ENCODE data around the gene ARHGAP29.
"Not testable (repeated sequence)": the region's sequence is repeated elsewhere in the genome, so short reads cannot be mapped to it uniquely, and the experiment has no call there.

Gene ARHGAP29

GRCh38 chr1:94199398-94199797 is 38.0 kb downstream of the ARHGAP29 start:
- DNase-seq, result no peak
- in situ Hi-C loops (cut with MboI; ENCODE audit: low pct_unique_long_range_greater_than_20kb, low sequenced_read_pairs), result no loop called here

GRCh38 chr1:94194079-94194865 is 43.1 kb downstream of the ARHGAP29 start:
- no peak for DNase-seq
- in situ Hi-C loops (cut with MboI; ENCODE audit: low pct_unique_long_range_greater_than_20kb, low sequenced_read_pairs), result no loop called here

GRCh38 chr1:94193128-94193527 is 44.3 kb downstream of the ARHGAP29 start:
- in situ Hi-C loops (cut with MboI; ENCODE audit: low pct_unique_long_range_greater_than_20kb, low sequenced_read_pairs), result no loop called here
- DNase-seq, result no peak

- DNase-seq, result no peak
- in situ Hi-C loops (cut with MboI; ENCODE audit: low pct_unique_long_range_greater_than_20kb, low sequenced_read_pairs), result no loop called here
Measured at GRCh38 chr1:94191216-94191615, 46.2 kb downstream of the ARHGAP29 start.

- DNase-seq, result no peak
- in situ Hi-C loops (cut with MboI; ENCODE audit: low pct_unique_long_range_greater_than_20kb, low sequenced_read_pairs), result no loop called here
Measured at GRCh38 chr1:94186946-94187345, 50.4 kb downstream of the ARHGAP29 start.

GRCh38 chr1:94183197-94183815 is 54.1 kb downstream of the ARHGAP29 start:
- in situ Hi-C loops (cut with MboI; ENCODE audit: low pct_unique_long_range_greater_than_20kb, low sequenced_read_pairs), result no loop called here
- no peak for DNase-seq

GRCh38 chr1:94182191-94182590 is 55.2 kb downstream of the ARHGAP29 start:
- DNase-seq, result no peak
- in situ Hi-C loops (cut with MboI; ENCODE audit: low pct_unique_long_range_greater_than_20kb, low sequenced_read_pairs), result no loop called here

- in situ Hi-C loops (cut with MboI; ENCODE audit: low pct_unique_long_range_greater_than_20kb, low sequenced_read_pairs), result no loop called here
- no peak for DNase-seq
Measured at GRCh38 chr1:94180650-94181049, 56.7 kb downstream of the ARHGAP29 start.

- no peak for DNase-seq
- in situ Hi-C loops (cut with MboI; ENCODE audit: low pct_unique_long_range_greater_than_20kb, low sequenced_read_pairs), result no loop called here
Measured at GRCh38 chr1:94178901-94179300, 58.5 kb downstream of the ARHGAP29 start.

- no peak for DNase-seq
- in situ Hi-C loops (cut with MboI; ENCODE audit: low pct_unique_long_range_greater_than_20kb, low sequenced_read_pairs), result no loop called here
Measured at GRCh38 chr1:94169126-94169525, 68.3 kb downstream of the ARHGAP29 start.

- no peak for DNase-seq
- in situ Hi-C loops (cut with MboI; ENCODE audit: low pct_unique_long_range_greater_than_20kb, low sequenced_read_pairs), result no loop called here
Measured at GRCh38 chr1:94165843-94166242, 71.5 kb downstream of the ARHGAP29 start.

GRCh38 chr1:94164885-94165284 is 72.5 kb downstream of the ARHGAP29 start:
- in situ Hi-C loops (cut with MboI; ENCODE audit: low pct_unique_long_range_greater_than_20kb, low sequenced_read_pairs), result not testable (repeated sequence)

GRCh38 chr1:94164121-94164520 is 73.3 kb downstream of the ARHGAP29 start:
- DNase-seq; in situ Hi-C loops (cut with MboI; ENCODE audit: low pct_unique_long_range_greater_than_20kb, low sequenced_read_pairs): not testable (repeated sequence)

More at GRCh38 chr1:94164885-94165284, 72.5 kb downstream of the ARHGAP29 start:
- DNase-seq, result not testable (repeated sequence)

- in situ Hi-C loops (cut with MboI; ENCODE audit: low pct_unique_long_range_greater_than_20kb, low sequenced_read_pairs); DNase-seq: not testable (repeated sequence)
Measured at GRCh38 chr1:94163249-94163648, 74.1 kb downstream of the ARHGAP29 start.

- no peak for DNase-seq
- in situ Hi-C loops (cut with MboI; ENCODE audit: low pct_unique_long_range_greater_than_20kb, low sequenced_read_pairs), result no loop called here
Measured at GRCh38 chr1:94160811-94161210, 76.6 kb downstream of the ARHGAP29 start.

GRCh38 chr1:94156096-94156625 is 81.2 kb downstream of the ARHGAP29 start:
- DNase-seq, result no peak
- in situ Hi-C loops (cut with MboI; ENCODE audit: low pct_unique_long_range_greater_than_20kb, low sequenced_read_pairs), result no loop called here

GRCh38 chr1:94154989-94155388 is 82.4 kb downstream of the ARHGAP29 start:
- no peak for DNase-seq

GRCh38 chr1:94153133-94153532 is 84.3 kb downstream of the ARHGAP29 start:
- DNase-seq, result no peak
- in situ Hi-C loops (cut with MboI; ENCODE audit: low pct_unique_long_range_greater_than_20kb, low sequenced_read_pairs), result no loop called here

More at GRCh38 chr1:94154989-94155388, 82.4 kb downstream of the ARHGAP29 start:
- in situ Hi-C loops (cut with MboI; ENCODE audit: low pct_unique_long_range_greater_than_20kb, low sequenced_read_pairs), result no loop called here

- DNase-seq; in situ Hi-C loops (cut with MboI; ENCODE audit: low pct_unique_long_range_greater_than_20kb, low sequenced_read_pairs): not testable (repeated sequence)
Measured at GRCh38 chr1:94149166-94149565, 88.2 kb downstream of the ARHGAP29 start.

GRCh38 chr1:94146273-94146672 is 91.1 kb downstream of the ARHGAP29 start:
- no peak for DNase-seq
- in situ Hi-C loops (cut with MboI; ENCODE audit: low pct_unique_long_range_greater_than_20kb, low sequenced_read_pairs), result no loop called here

Measured in KBM-7 (cell line).